GM18861 (cell line): ENCODE data around the gene SMNDC1.
"Not testable (repeated sequence)": the region's sequence is repeated elsewhere in the genome, so short reads cannot be mapped to it uniquely, and the experiment has no call there.

Experiments
- ATAC-seq: cut with Tn5 transposase; IDR thresholded peaks from one replicate; pipeline ENCODE4 v1.9.1; 2021; ENCODE audit not compliant: unreplicated experiment

Gene SMNDC1

GRCh38 chr10:110304780-110305421 lies at the start of gene SMNDC1:
TSS of gene SMNDC1 (minus strand) at chr10:110304920. CDS start at chr10:110303587, 1,333 bp downstream.
- ATAC-seq: peak; percentile 89

- ATAC-seq: peak; percentile 22
Measured at GRCh38 chr10:110354322-110354766, 49.6 kb upstream of the SMNDC1 start.

GRCh38 chr10:110353244-110354119 lies 48.8 kb upstream of the SMNDC1 start:
- ATAC-seq: no peak

- no peak for ATAC-seq
Measured at GRCh38 chr10:110352930-110353243, 48.2 kb upstream of the SMNDC1 start.

GRCh38 chr10:110350812-110351211 lies 46.1 kb upstream of the SMNDC1 start:
- no peak for ATAC-seq

GRCh38 chr10:110349831-110350230 lies 45.1 kb upstream of the SMNDC1 start:
- ATAC-seq: no peak

GRCh38 chr10:110349386-110349785 lies 44.7 kb upstream of the SMNDC1 start:
- no peak for ATAC-seq

- no peak for ATAC-seq
Measured at GRCh38 chr10:110348336-110348735, 43.6 kb upstream of the SMNDC1 start.

GRCh38 chr10:110346914-110347313 lies 42.2 kb upstream of the SMNDC1 start:
- no peak for ATAC-seq

- no peak for ATAC-seq
Measured at GRCh38 chr10:110345286-110345685, 40.6 kb upstream of the SMNDC1 start.

- no peak for ATAC-seq
Measured at GRCh38 chr10:110344622-110345021, 39.9 kb upstream of the SMNDC1 start.

- no peak for ATAC-seq
Measured at GRCh38 chr10:110343947-110344346, 39.2 kb upstream of the SMNDC1 start.

GRCh38 chr10:110340816-110341215 lies 36.1 kb upstream of the SMNDC1 start:
- no peak for ATAC-seq

- ATAC-seq: no peak
Measured at GRCh38 chr10:110340122-110340521, 35.4 kb upstream of the SMNDC1 start.

- no peak for ATAC-seq
Measured at GRCh38 chr10:110337906-110338305, 33.2 kb upstream of the SMNDC1 start.

GRCh38 chr10:110337401-110337800 lies 32.7 kb upstream of the SMNDC1 start:
- no peak for ATAC-seq

- no peak for ATAC-seq
Measured at GRCh38 chr10:110336111-110336721, 31.5 kb upstream of the SMNDC1 start.

- no peak for ATAC-seq
Measured at GRCh38 chr10:110335314-110336064, 30.8 kb upstream of the SMNDC1 start.

- ATAC-seq: no peak
Measured at GRCh38 chr10:110334061-110334656, 29.4 kb upstream of the SMNDC1 start.

GRCh38 chr10:110331226-110331795 lies 26.6 kb upstream of the SMNDC1 start:
- ATAC-seq: not testable (repeated sequence)
